Small intestine (tissue), 7 donors: Measurements from ENCODE around the gene RPS6KA5. TPM values are rescaled to one million over a fixed set of nuclear protein-coding genes. Genes with fewer than 3 reads are reported as not detected.
"Not testable (repeated sequence)": the region's sequence is repeated elsewhere in the genome, so short reads cannot be mapped to it uniquely, and the experiment has no call there.

Source experiments
- DNase-seq, 2 donors: peaks; one replicate each; pipeline versions ENCODE4 v3.0.0 to v3.0.0-alpha.2; 2013
- FAIRE-seq: peaks from 2 replicates; lab custom pipeline; 2012; peaks lifted over from hg19 to GRCh38; lab: Jason Lieb, UNC
- H3K27ac ChIP-seq, 3 donors: one replicate each; pipeline ENCODE4 v1.5.1; 2013; ENCODE audit warnings: low read length in 2 of 3, mild to moderate bottlenecking in 2 of 3, control low read depth in 1 of 3, inconsistent platforms in 1 of 3, low read depth in 1 of 3, moderate library complexity in 1 of 3
- H3K27me3 ChIP-seq, 3 donors: one replicate each; pipeline ENCODE4 v1.6.1; 2013; ENCODE audit warnings: low read length in 3 of 3, inconsistent platforms in 1 of 3; ENCODE audit not compliant: control insufficient read depth in 3 of 3, insufficient read depth in 3 of 3
- H3K36me3 ChIP-seq, 3 donors: one replicate each; pipeline ENCODE4 v1.6.1; 2013; ENCODE audit warnings: low read length in 3 of 3, inconsistent platforms in 1 of 3, low read depth in 1 of 3, mild to moderate bottlenecking in 1 of 3, moderate library complexity in 1 of 3; ENCODE audit not compliant: control insufficient read depth in 3 of 3, insufficient read depth in 2 of 3
- H3K4me1 ChIP-seq, 3 donors: one replicate each; pipeline ENCODE4 v1.6.1; 2013; ENCODE audit warnings: low read length in 2 of 3, inconsistent platforms in 1 of 3, low read depth in 1 of 3, mild to moderate bottlenecking in 1 of 3, moderate library complexity in 1 of 3; ENCODE audit not compliant: control insufficient read depth in 3 of 3, insufficient read depth in 2 of 3
- H3K4me3 ChIP-seq, 3 donors: one replicate each; pipeline ENCODE4 v1.5.1; 2013; ENCODE audit warnings: low read length in 3 of 3, control low read depth in 1 of 3, inconsistent platforms in 1 of 3, low read depth in 1 of 3, mild to moderate bottlenecking in 1 of 3, moderate library complexity in 1 of 3
- H3K9me3 ChIP-seq, 2 donors: one replicate each; pipeline ENCODE4 v1.6.1; 2013; ENCODE audit warnings: low read depth in 1 of 2, low read length in 1 of 2; ENCODE audit not compliant: control insufficient read depth in 2 of 2, insufficient read depth in 1 of 2
- WGBS, 3 donors: extraction: QIAGEN DNeasy Blood & Tissue Kit; methylation state at CpG; one replicate each; pipeline ENCODE4 v1.1.7; 2013; 5-methylcytosine and 5-hydroxymethylcytosine counted together
- polyA plus RNA-seq, 4 donors: library from polyadenylated mRNA; stranded (reverse) in 3 of 4; unstranded in 1 of 4; fragments of 200-250 nt in 3 of 4; fragments of 120-200 nt in 1 of 4; gene quantifications; one replicate each; pipeline versions ENCODE4 v1.2.1 to v1.2.3, GENCODE V29; 2013
- donor health status: healthy with polysubstance abuse.
- donor health status: control.
- donor health status: control.
- donor health status: Bipolar disorder and iron deficiency.
- donor health status: healthy.

RPS6KA5 gene
- polyA plus RNA-seq, 4 donors: 1.9 to 9.5 (median 3.8) TPM

DNA sequence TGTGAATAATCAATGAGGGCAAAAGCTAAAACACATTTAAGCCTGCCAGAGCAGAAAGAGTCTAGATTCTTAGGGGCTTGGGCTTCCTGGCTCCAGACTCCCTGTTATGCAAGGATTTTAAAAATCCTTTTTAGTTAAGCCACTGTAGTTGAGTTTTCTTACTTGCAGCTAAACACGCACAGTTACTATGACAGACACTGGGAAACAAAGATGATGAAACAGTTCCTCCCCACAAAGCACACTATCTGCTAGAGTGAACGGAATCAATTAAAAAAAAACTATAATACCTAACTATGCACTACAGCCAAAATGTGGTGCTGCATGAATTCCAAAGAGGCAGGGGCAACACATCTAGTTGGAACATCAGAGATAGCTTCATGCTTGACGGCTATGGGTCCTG is 28.2 kb downstream of the RPS6KA5 start:
- Histone ChIP-seq H3K27ac (no peak overlapping the region), H3K36me3 (no peaks in the 10 kb centered on the region), H3K9me3 (peaks cover 0 to 5% of the 10 kb centered on the region in 2 donors), H3K27me3 (no peaks in the 10 kb centered on the region), H3K4me1 (peaks cover 0 to 4% (median 0%) of the 10 kb centered on the region in 3 donors), H3K4me3 (no peak overlapping the region)
- WGBS, 3 donors: 87 to 96% (median 92%) methylated on average over 3 of the region's 3 CpGs
- DNase-seq (no peak), FAIRE-seq (no peak)

DNA sequence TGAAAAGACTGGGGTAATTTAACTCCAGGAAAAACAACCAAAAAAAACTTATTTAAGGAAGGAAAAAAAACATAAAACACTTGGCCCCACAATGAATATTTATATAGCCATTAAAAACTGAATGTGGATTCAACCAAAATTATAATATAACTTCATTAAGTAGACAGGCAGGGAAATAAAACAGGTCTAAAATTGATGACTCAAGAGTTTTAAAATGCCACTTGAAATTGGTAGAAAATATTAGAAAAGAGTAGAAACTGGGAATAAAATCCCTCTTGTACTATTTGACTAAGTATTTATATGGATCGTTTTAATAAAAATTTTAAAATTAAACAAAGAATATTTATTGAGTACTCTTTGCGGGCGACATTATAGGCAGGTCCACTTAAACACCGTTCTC is 28.8 kb downstream of the RPS6KA5 start:
- Histone ChIP-seq H3K9me3 (peaks cover 0 to 5% of the 10 kb centered on the region in 2 donors), H3K36me3 (no peaks in the 10 kb centered on the region), H3K4me1 (peaks cover 0 to 4% (median 0%) of the 10 kb centered on the region in 3 donors), H3K27ac (no peak overlapping the region), H3K27me3 (no peaks in the 10 kb centered on the region), H3K4me3 (no peak overlapping the region)
- FAIRE-seq (no peak), DNase-seq (no peak)
- WGBS, 3 donors: 93 to 100% (median 96%) methylated on average over 4 of the region's 4 CpGs

DNA sequence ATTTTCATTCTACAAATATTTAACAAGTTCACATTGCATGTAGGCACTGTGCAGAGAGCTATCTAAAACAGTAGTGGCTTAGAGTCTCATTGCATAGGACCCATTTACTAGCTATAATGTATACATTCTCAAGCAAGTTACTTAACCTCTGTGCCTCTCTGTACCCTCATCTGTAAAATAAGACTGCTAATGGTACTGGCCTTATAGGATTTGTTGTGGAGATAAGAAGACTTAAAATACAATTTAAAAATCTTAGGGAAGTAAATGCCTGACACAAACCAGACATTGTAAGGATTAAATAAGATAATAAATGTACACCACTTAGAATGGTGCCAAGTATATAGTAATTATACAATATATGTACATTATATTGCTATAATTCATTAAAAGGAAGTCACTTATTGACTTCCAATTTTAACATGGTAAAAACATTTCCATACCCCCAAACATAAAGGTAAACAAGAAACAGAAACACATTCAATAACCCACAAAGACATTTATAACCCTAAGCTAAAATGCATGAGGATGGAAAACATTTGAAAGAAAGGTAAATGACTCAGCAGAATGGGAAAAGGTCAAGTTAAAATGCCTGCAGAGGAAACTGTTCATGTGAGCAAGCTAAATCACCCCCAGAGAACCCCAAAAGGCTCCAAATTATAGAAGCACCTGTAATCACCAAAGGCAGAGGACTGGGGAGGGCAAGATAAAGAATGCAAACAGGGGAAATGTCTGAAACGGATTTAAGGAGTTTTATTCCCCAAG is 30.8 kb downstream of the RPS6KA5 start:
- H3K9me3 ChIP-seq: peaks cover 0 to 5% of the 10 kb centered on the region in 2 donors
- H3K36me3 ChIP-seq: no peaks in the 10 kb centered on the region
- H3K4me3 ChIP-seq: no peak overlapping the region
- peaks cover 0 to 4% (median 0%) of the 10 kb centered on the region in 3 donors for H3K4me1 ChIP-seq
- FAIRE-seq (no peak), DNase-seq (no peak)
- H3K27ac ChIP-seq: no peak overlapping the region
- WGBS, 3 donors: 63 to 77% (median 67%) methylated on average over 1 of the region's 1 CpG
- H3K27me3 ChIP-seq: no peaks in the 10 kb centered on the region

DNA sequence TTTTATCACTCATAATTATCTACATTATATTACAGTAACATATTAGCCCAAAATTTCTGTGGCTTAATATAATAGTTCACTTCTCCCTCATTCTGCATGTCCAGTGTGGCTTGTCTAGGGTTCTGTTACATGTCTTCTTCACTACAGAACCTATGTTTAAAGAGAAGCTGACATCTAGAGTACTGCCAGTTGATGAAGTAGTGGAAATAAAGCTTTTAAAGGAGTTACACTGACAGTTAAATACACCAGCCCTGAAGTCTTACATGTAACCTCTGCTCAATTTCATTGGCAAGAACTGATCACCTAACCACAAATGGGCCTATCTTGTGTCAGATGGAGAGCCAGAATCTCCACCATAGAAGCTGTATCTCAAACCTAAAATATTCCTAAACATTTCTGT is 32.9 kb downstream of the RPS6KA5 start:
- Histone ChIP-seq H3K9me3 (no peaks in the 10 kb centered on the region), H3K4me3 (no peak overlapping the region), H3K27me3 (no peaks in the 10 kb centered on the region), H3K4me1 (peaks cover 0 to 4% (median 0%) of the 10 kb centered on the region in 3 donors), H3K27ac (no peak overlapping the region), H3K36me3 (no peaks in the 10 kb centered on the region)
- no peak for FAIRE-seq
- DNase-seq: no peak

DNA sequence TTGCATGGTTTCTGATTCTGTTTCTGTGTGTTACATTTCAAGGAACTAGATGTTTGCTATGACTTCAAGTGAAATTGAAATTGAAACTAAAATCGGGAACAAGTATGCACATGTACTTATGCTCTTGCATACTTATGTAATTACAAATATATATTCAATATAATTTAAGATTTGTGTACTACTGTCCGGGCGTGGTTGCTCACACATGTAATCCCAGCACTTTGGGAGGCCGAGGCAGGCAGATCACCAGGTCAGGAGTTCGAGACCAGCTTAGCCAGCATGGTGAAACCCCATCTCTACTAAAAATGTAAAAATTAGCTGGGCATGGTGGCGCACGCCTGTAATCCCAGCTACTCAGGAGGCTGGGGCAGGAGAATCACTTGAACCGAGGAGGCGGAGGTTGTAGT is 37.8 kb downstream of the RPS6KA5 start:
- Histone ChIP-seq H3K4me3 (peak overlapping the region in 1 of 3 donors; percentile 37), H3K4me1 (peaks cover 0 to 11% (median 0%) of the 10 kb centered on the region in 3 donors), H3K27ac (peak overlapping the region; percentile 50 to 94 (median 63))
- not testable (repeated sequence) for H3K9me3 ChIP-seq, FAIRE-seq, H3K36me3 ChIP-seq, H3K27me3 ChIP-seq
- peak; percentile 67 to 86 for DNase-seq
- whole genome bisulfite sequencing, 3 donors: 17 to 37% (median 20%) methylated on average over 9 of the region's 9 CpGs

DNA sequence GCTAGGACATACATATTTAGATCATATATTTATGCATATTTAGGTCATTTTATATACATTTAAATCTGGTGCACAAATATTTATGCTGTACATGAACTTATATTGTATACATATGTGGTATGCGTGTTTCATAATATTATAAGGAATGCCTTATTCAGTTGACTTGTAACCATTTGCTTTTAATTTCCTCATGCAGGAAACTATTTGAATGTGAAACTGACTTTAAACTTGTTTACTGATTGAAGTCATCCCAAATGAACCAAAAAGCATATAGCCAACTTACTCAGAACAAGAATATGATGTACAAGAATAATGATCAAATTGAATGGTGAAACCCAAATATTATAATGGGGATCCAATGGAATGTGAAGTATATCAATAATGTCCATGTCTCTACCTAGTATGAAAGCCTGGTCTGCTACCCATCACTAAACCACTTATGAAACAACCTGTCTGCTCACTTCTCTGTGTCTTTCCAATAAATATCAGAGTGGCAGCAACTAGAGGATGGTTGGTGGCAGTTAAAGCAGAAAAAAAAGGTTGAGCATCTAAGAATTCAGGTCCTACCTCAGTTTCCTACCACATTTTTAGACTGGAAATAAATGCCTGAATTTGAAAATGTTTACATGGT is 38.3 kb downstream of the RPS6KA5 start:
- Histone ChIP-seq H3K27ac (peak overlapping the region; percentile 50 to 94 (median 50)), H3K27me3 (no peaks in the 10 kb centered on the region), H3K36me3 (no peaks in the 10 kb centered on the region), H3K4me3 (peak overlapping the region in 1 of 3 donors; percentile 37), H3K4me1 (peaks cover 0 to 13% (median 0%) of the 10 kb centered on the region in 3 donors), H3K9me3 (no peaks in the 10 kb centered on the region)
- peak; percentile 90 for FAIRE-seq
- 81 to 84% (median 83%) methylated on average over 1 of the region's 1 CpG for WGBS, 3 donors
- DNase-seq: no peak

DNA sequence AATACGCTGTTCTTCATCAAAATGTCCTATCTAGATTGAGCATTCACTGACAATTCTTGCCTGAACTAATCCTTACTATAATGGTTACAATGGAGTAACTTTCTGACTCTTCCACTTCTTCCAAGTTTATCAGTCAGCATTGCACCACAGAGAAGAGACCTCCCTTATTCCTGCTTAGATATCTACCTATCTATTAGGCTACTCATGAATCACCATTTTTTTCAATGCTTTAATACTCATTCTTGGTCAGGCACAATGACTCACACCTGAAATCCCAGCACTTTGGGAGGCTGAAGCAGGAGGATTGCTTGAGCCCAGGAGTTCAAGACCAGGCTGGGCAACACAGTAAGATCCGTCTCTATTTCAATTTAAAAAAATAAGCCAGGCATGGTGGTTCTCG is 39.3 kb downstream of the RPS6KA5 start:
- DNase-seq (no peak), FAIRE-seq (no peak)
- H3K27me3 ChIP-seq: no peaks in the 10 kb centered on the region
- H3K4me3 ChIP-seq: no peak overlapping the region
- no peaks in the 10 kb centered on the region for H3K9me3 ChIP-seq
- H3K36me3 ChIP-seq: no peaks in the 10 kb centered on the region
- H3K27ac ChIP-seq: peak overlapping the region in 1 of 3 donors; percentile 71
- H3K4me1 ChIP-seq: peaks cover 0 to 13% (median 0%) of the 10 kb centered on the region in 3 donors
- 94 to 99% (median 95%) methylated on average over 3 of the region's 3 CpGs for WGBS, 3 donors

DNA sequence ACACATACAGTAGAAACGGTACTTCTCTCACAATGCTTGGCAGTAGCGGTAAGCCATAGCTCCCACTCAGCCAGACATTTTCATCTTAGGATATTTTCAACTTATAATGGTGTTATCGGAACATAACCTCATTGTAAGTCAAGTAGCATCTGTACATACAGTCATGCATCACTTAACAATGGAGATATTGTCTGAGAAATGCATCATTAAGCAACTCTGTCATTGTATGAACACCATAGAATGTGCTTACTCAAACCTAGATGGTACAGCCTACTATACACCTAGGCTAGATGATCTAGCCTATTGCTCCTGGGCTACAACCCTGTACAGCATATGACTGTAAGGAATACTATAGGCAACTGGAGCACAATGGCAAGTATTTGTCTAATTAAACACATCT is 40.8 kb downstream of the RPS6KA5 start:
- Histone ChIP-seq H3K27ac (no peak overlapping the region), H3K4me1 (peaks cover 0 to 13% (median 0%) of the 10 kb centered on the region in 3 donors), H3K27me3 (no peaks in the 10 kb centered on the region), H3K9me3 (no peaks in the 10 kb centered on the region), H3K4me3 (no peak overlapping the region), H3K36me3 (no peaks in the 10 kb centered on the region)
- DNase-seq: no peak
- no peak for FAIRE-seq
- 95 to 98% (median 95%) methylated on average over 3 of the region's 3 CpGs for WGBS, 3 donors
